Posterior cingulate gyrus (tissue), 11 donors: ENCODE results near the gene TNFAIP8L2.

Experiments used
- DNase-seq, 10 donors: peaks; one replicate each; pipeline versions ENCODE4 v3.0.0 to v3.0.0-alpha.2; 2020 to 2021; ENCODE audit warnings: mixed read lengths in 3 of 10
- intact Hi-C: fragments of 100-400 bp; cut with DNase I; formaldehyde crosslinking; loops from one replicate; pipeline ENCODE4 v1.15.1; 2023

TNFAIP8L2 gene

GRCh38 chr1:151144474-151145303 is 11.8 kb upstream of the TNFAIP8L2 start:
- DNase-seq = peak in 1 of 10 donors; percentile 25
- intact Hi-C loops = loop anchor here (10.0 kb wide), 1 partner anchor 70 kb away; the partner anchor contains the start of gene GABPB2

GRCh38 chr1:151145304-151146071 is 11.0 kb upstream of the TNFAIP8L2 start:
- intact Hi-C loops = loop anchor here (10.0 kb wide), 1 partner anchor 71 kb away; the partner anchor contains the start of gene GABPB2
- DNase-seq = peak in 3 of 10 donors; percentile 41 to 91 (median 77)

DNA sequence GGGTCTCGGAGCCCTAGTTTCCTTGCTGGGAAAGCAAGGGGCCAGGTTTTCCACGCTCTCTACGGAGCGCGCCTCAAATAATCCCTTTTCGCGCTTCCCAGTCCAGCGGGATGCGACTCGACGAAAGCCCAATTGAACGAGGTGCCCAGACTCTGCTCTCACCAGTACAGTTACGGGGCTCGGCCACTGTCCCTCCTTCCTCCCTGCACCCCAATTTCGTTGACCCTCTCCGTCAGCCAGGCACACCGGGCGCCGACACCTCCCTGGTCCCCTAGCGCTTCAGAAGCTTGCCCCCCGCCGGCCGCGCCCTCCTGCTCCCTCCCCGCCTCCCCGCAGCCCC is 10.4 kb upstream of the TNFAIP8L2 start:
- intact Hi-C loops = loop anchor here (10.0 kb wide), 1 partner anchor 71 kb away; the partner anchor contains the start of gene GABPB2

DNA sequence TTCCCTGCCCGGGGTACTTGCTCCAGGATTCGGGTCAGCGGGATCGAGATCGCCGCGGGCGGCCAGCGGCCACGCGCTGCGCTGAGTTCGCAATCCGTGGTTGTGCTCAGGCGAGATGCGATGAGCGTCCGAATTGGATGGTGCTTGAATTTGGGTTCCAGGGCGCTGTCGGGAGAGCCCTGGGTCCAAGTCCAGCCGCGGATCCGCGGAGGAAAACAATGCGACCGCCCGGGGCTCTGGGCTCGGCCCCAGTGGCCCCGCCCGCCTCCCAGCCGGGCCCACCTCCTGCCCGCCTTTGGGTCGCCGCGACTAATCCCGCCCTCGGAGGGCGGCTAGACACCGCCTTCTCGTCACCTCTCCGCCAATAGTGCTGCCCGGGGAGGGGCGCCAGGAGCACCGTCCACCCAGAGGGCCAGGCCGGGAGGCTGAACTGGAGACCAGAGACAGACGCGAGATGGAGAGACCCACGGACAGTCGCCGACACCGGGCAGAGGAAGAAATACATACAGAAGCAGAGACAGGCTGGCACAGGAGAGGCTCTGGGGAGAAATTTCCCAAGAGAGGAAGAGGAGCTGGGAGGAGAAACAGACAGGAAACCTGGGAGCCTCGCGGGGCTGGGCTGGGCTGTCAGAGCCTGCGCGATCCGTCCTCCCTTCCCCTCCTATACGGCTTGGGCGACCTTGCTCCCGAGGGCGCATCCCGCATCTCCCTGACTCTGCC is 9.9 kb upstream of the TNFAIP8L2 start, which contains the start of gene SEMA6C:
SEMA6C (minus strand) TSS at position 220 of the 720 bp plus-strand sequence. CDS start 4,010 bp downstream, outside the sequence.
- intact Hi-C loops = loop anchor here (10.0 kb wide), 1 partner anchor 72 kb away; the partner anchor contains the start of gene GABPB2
- peak; percentile 92 to 100 (median 98) for DNase-seq

More for the DNA sequence above, 10.4 kb upstream of the TNFAIP8L2 start:
- peak in 2 of 10 donors; percentile 75 to 86 for DNase-seq

DNA sequence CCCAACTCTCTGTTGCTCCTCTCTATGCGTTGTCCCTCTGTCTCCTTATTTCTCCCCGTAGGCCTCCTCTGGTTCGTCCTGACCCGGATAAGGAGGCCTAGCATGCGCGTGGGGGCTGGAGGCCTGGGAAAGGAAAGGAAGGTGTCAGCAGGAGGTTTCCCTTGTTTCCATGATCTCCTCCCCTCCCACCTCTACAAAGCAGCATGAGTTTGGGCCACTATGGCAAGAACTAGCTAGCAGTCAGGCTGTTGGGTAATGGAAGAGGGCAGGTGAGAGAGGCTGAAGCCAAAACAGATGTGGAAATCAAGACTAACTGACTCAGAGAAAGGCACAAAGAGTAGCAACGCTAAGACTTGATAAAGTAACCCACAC is 9.3 kb upstream of the TNFAIP8L2 start:
- DNase-seq = peak in 1 of 10 donors; percentile 13
- intact Hi-C loops = loop anchor here (10.0 kb wide), 1 partner anchor 72 kb away; the partner anchor contains the start of gene GABPB2

DNA sequence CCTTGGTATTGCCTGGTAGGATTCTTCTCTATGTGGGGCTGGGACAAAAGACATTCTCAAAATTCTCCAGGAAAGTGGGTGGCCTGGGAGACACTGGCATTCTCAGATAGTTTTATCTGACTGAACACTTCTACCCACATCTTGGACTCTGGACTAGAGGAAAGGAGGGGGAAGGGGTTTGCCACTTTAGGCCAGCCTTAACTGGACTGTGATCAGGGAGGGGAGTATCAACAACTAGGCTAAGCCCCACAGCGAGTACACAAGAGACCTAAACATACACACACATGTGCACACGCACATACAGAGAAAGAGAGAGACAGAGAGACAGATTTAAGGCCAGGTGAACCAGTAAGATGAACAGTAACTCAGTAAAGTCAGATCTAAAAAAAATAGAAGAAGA is 8.8 kb upstream of the TNFAIP8L2 start:
- DNase-seq = no peak
- intact Hi-C loops = loop anchor here (10.0 kb wide), 1 partner anchor 73 kb away; the partner anchor contains the start of gene GABPB2

DNA sequence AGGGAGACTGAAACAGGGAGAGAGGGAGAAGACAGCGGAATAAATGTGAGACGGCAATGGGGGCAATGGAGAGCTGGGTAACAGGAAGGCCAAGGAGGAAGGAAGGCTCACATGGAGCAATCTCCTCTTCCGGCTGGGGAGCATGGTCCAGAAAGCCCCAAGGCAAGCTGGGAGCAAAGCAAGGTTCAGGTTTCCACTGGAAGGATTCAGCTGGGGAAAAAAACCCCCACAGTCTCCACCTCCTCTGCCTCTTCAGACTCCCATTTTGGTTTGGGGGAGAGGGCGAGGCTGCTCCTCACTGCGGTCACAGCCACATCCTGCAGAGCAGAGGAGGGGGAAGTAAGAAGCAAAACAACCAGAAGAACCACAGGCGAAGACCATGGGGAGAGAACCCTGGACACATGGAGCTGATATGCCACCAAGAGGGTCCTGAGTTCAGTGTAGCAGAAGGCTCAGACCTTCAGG is 650 bp downstream of the TNFAIP8L2 start:
- DNase-seq = peak in 1 of 10 donors; percentile 61
- intact Hi-C loops = loop anchor here (2.0 to 5.0 kb wide), 2 partner anchors 58 to 135 kb away; no protein-coding TSS in a partner anchor

GRCh38 chr1:151158326-151158725 is 1.9 kb downstream of the TNFAIP8L2 start:
- intact Hi-C loops = loop anchor here (5.0 kb wide), 1 partner anchor 136 kb away; no protein-coding TSS in a partner anchor
- DNase-seq = peak in 1 of 10 donors; percentile 62

- intact Hi-C loops = loop anchor here (5.0 kb wide), 1 partner anchor 136 kb away; no protein-coding TSS in a partner anchor
- peak in 1 of 10 donors; percentile 82 for DNase-seq
Measured at GRCh38 chr1:151158751-151159251, 2.4 kb downstream of the TNFAIP8L2 start.

GRCh38 chr1:151159373-151159772 is 2.9 kb downstream of the TNFAIP8L2 start:
- intact Hi-C loops = loop anchor here (5.0 kb wide), 1 partner anchor 137 kb away; no protein-coding TSS in a partner anchor
- DNase-seq = no peak

DNA sequence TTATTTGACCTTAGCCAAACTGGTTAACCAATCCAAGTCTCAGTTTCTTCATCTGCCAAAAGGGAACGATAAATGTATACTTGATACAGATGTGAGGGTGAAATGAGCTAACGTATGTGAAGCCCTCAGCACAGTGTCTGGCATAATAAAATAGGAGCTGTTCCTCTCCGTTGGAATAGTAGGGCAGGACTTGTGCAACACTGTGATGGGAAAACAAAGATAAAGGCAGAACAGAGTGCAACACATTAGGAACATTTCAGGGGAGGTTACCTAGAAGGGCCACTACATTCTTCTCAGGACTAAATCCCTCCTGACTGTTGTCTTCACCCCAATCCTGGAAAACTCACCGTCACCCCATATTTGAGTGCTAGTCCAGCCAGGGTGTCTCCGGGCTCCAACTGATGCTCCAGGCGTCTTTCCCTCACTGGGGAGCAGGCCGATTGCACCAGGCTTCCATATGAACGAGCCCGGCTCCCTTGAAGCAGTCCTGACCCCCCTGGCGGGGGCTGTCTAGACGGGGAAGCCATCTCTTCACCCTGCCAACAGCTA is 8.4 kb downstream of the TNFAIP8L2 start:
- DNase-seq = no peak
- intact Hi-C loops = no loop called here

GRCh38 chr1:151165281-151165737 is 8.9 kb downstream of the TNFAIP8L2 start:
- peak in 9 of 10 donors; percentile 28 to 92 (median 53) for DNase-seq
- intact Hi-C loops = no loop called here

- intact Hi-C loops = no loop called here
- peak; percentile 94 to 99 (median 97) for DNase-seq
Measured at GRCh38 chr1:151165738-151166504, 9.5 kb downstream of the TNFAIP8L2 start, which contains the start of the genes LYSMD1 and SCNM1. Gene LYSMD1 (minus strand): TSS chr1:151165902. CDS start chr1:151165258, 644 bp downstream. Gene SCNM1 (plus strand): TSS chr1:151166144. CDS start chr1:151166153, 9 bp downstream.

GRCh38 chr1:151166505-151166956 is 10.1 kb downstream of the TNFAIP8L2 start:
- DNase-seq = peak in 1 of 10 donors; percentile 33
- intact Hi-C loops = no loop called here

DNA sequence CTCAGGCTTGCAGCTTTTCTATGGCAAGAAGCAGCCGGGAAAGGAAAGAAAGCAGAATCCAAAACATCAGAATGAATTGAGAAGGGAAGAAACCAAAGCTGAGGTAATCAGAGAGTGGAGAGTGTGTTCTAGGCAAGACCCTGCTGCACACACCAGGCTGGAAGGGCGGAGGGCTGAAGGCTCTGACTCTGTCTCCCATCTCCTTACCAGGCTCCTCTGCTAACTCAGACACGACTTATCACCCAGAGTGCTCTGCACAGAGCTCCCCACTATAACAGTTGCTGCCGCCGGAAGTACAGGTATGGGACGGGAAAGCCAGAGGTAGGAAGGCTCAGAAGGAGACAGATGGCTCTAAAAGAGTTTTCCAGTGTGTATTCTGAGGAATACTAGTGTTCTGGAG is 10.7 kb downstream of the TNFAIP8L2 start:
- peak in 1 of 10 donors; percentile 68 for DNase-seq
- intact Hi-C loops = no loop called here

GRCh38 chr1:151171190-151171589 is 14.7 kb downstream of the TNFAIP8L2 start:
- intact Hi-C loops = no loop called here
- no peak for DNase-seq

GRCh38 chr1:151175041-151175741 is 18.7 kb downstream of the TNFAIP8L2 start:
- intact Hi-C loops = no loop called here
- DNase-seq = peak in 9 of 10 donors; percentile 37 to 97 (median 77)
